Measurements from ENCODE around the gene CNNM4.
A peak's percentile ranks its signal among the peaks of the same experiment; 100 is the strongest.

The CNNM4 gene

GRCh38 chr2:96760036-96760985 is at the start of gene CNNM4:
TSS of gene CNNM4 (plus strand) at chr2:96760902. CDS start at chr2:96761000, 98 bp downstream.
- Histone ChIP-seq H3K9ac (ENCODE audit: insufficient read length) (peak within 1 kb of the TSS; percentile 63), H3K27ac (no peak within 1 kb of the TSS), H3K9me3 (ENCODE audit: low read depth, low read length) (no peaks in the 10 kb centered on the region), H3K4me3 (peak within 1 kb of the TSS; percentile 78), H3K36me3 (ENCODE audit: insufficient read depth, low read length) (no peaks in the 10 kb centered on the region)
- TF ChIP-seq POLR2AphosphoS5 (IDR thresholded peaks at IDR 0.05; ENCODE audit: borderline replicate concordance, low read depth, low read length) (peak; percentile 78; the same call in 1 of the 2 replicates), FOXP2 (optimal IDR thresholded peaks at IDR 0.05; ENCODE audit: control extremely low read depth, extremely low read length, insufficient read depth) (no peak)
- no peak for DNase-seq (ENCODE audit: low read depth, low spot score)

GRCh38 chr2:96710985-96711384 is 49.7 kb upstream of the CNNM4 start:
- H3K9ac ChIP-seq (ENCODE audit: insufficient read length): no peak overlapping the region
- no peak overlapping the region for H3K4me3 ChIP-seq
- no peaks in the 10 kb centered on the region for H3K9me3 ChIP-seq (ENCODE audit: low read depth, low read length)
- TF ChIP-seq EZH2 (IDR thresholded peaks at IDR 0.05): no peak
- TF ChIP-seq FOXP2 (optimal IDR thresholded peaks at IDR 0.05; ENCODE audit: control extremely low read depth, extremely low read length, insufficient read depth): no peak
- no peak for TF ChIP-seq POLR2AphosphoS5 (IDR thresholded peaks at IDR 0.05; ENCODE audit: borderline replicate concordance, low read depth, low read length)
- no peak for DNase-seq (ENCODE audit: low read depth, low spot score)
- no peak overlapping the region for H3K27ac ChIP-seq
- H3K36me3 ChIP-seq (ENCODE audit: insufficient read depth, low read length): peaks cover 59% of the 10 kb centered on the region

- H3K36me3 ChIP-seq (ENCODE audit: insufficient read depth, low read length): peaks cover 17% of the 10 kb centered on the region
- no peak overlapping the region for H3K9ac ChIP-seq (ENCODE audit: insufficient read length)
- no peak overlapping the region for H3K4me3 ChIP-seq
- DNase-seq (ENCODE audit: low read depth, low spot score): no peak
- H3K9me3 ChIP-seq (ENCODE audit: low read depth, low read length): no peaks in the 10 kb centered on the region
- TF ChIP-seq EZH2 (IDR thresholded peaks at IDR 0.05) (no peak), FOXP2 (optimal IDR thresholded peaks at IDR 0.05; ENCODE audit: control extremely low read depth, extremely low read length, insufficient read depth) (no peak), POLR2AphosphoS5 (IDR thresholded peaks at IDR 0.05; ENCODE audit: borderline replicate concordance, low read depth, low read length) (no peak)
- H3K27ac ChIP-seq: no peak overlapping the region
These were observed 45.0 kb upstream of the CNNM4 start for GRCh38 chr2:96715658-96716057.

GRCh38 chr2:96716388-96716787 is 44.3 kb upstream of the CNNM4 start:
- Histone ChIP-seq H3K36me3 (ENCODE audit: insufficient read depth, low read length) (peaks cover 10% of the 10 kb centered on the region; the same call in 1 of the 2 replicates), H3K4me3 (no peak overlapping the region), H3K27ac (no peak overlapping the region), H3K9ac (ENCODE audit: insufficient read length) (no peak overlapping the region), H3K9me3 (ENCODE audit: low read depth, low read length) (no peaks in the 10 kb centered on the region)
- DNase-seq (ENCODE audit: low read depth, low spot score): no peak
- TF ChIP-seq FOXP2 (optimal IDR thresholded peaks at IDR 0.05; ENCODE audit: control extremely low read depth, extremely low read length, insufficient read depth): no peak

GRCh38 chr2:96726131-96726530 is 34.6 kb upstream of the CNNM4 start:
- DNase-seq (ENCODE audit: low read depth, low spot score): no peak
- TF ChIP-seq POLR2AphosphoS5 (IDR thresholded peaks at IDR 0.05; ENCODE audit: borderline replicate concordance, low read depth, low read length): no peak
- TF ChIP-seq EZH2 (IDR thresholded peaks at IDR 0.05): no peak
- TF ChIP-seq FOXP2 (optimal IDR thresholded peaks at IDR 0.05; ENCODE audit: control extremely low read depth, extremely low read length, insufficient read depth): no peak
- no peak overlapping the region for H3K9ac ChIP-seq (ENCODE audit: insufficient read length)
- no peak overlapping the region for H3K4me3 ChIP-seq
- no peak overlapping the region for H3K27ac ChIP-seq
- peaks cover 24% of the 10 kb centered on the region for H3K36me3 ChIP-seq (ENCODE audit: insufficient read depth, low read length)
- no peaks in the 10 kb centered on the region for H3K9me3 ChIP-seq (ENCODE audit: low read depth, low read length)

- Histone ChIP-seq H3K4me3 (no peak overlapping the region), H3K36me3 (ENCODE audit: insufficient read depth, low read length) (peaks cover 34% of the 10 kb centered on the region), H3K9me3 (ENCODE audit: low read depth, low read length) (no peaks in the 10 kb centered on the region), H3K9ac (ENCODE audit: insufficient read length) (no peak overlapping the region), H3K27ac (no peak overlapping the region)
- DNase-seq (ENCODE audit: low read depth, low spot score): no peak
- TF ChIP-seq EZH2 (IDR thresholded peaks at IDR 0.05): no peak
- no peak for TF ChIP-seq POLR2AphosphoS5 (IDR thresholded peaks at IDR 0.05; ENCODE audit: borderline replicate concordance, low read depth, low read length)
- no peak for TF ChIP-seq FOXP2 (optimal IDR thresholded peaks at IDR 0.05; ENCODE audit: control extremely low read depth, extremely low read length, insufficient read depth)
These were observed 33.3 kb upstream of the CNNM4 start for GRCh38 chr2:96727431-96727830.

- DNase-seq (ENCODE audit: low read depth, low spot score): no peak
- no peak overlapping the region for H3K27ac ChIP-seq
- H3K9ac ChIP-seq (ENCODE audit: insufficient read length): no peak overlapping the region
- H3K4me3 ChIP-seq: no peak overlapping the region
- TF ChIP-seq FOXP2 (optimal IDR thresholded peaks at IDR 0.05; ENCODE audit: control extremely low read depth, extremely low read length, insufficient read depth) (no peak), EZH2 (IDR thresholded peaks at IDR 0.05) (no peak), POLR2AphosphoS5 (IDR thresholded peaks at IDR 0.05; ENCODE audit: borderline replicate concordance, low read depth, low read length) (no peak)
- H3K9me3 ChIP-seq (ENCODE audit: low read depth, low read length): no peaks in the 10 kb centered on the region
- H3K36me3 ChIP-seq (ENCODE audit: insufficient read depth, low read length): peaks cover 55% of the 10 kb centered on the region
These were observed 31.0 kb upstream of the CNNM4 start for GRCh38 chr2:96729748-96730147.

- Histone ChIP-seq H3K4me3 (no peak overlapping the region), H3K36me3 (ENCODE audit: insufficient read depth, low read length) (peaks cover 59% of the 10 kb centered on the region), H3K9me3 (ENCODE audit: low read depth, low read length) (no peaks in the 10 kb centered on the region), H3K27ac (no peak overlapping the region), H3K9ac (ENCODE audit: insufficient read length) (no peak overlapping the region)
- DNase-seq (ENCODE audit: low read depth, low spot score): no peak
- TF ChIP-seq EZH2 (IDR thresholded peaks at IDR 0.05) (no peak), POLR2AphosphoS5 (IDR thresholded peaks at IDR 0.05; ENCODE audit: borderline replicate concordance, low read depth, low read length) (no peak), FOXP2 (optimal IDR thresholded peaks at IDR 0.05; ENCODE audit: control extremely low read depth, extremely low read length, insufficient read depth) (no peak)
These were observed 30.5 kb upstream of the CNNM4 start for GRCh38 chr2:96730212-96730611.

All from SK-N-MC (cell line).